Astrocyte (in vitro differentiated cells and primary cell): ENCODE data around the gene PCDHGA10. TPM values are rescaled to one million over a fixed set of nuclear protein-coding genes. Genes with fewer than 3 reads are reported as not detected.
"Not testable (repeated sequence)": the region's sequence is repeated elsewhere in the genome, so short reads cannot be mapped to it uniquely, and the experiment has no call there.

Experiments
- DNase-seq: peaks from one replicate; pipeline ENCODE4 v3.0.0-alpha.2; 2010; ENCODE audit warnings: low read depth
- FAIRE-seq: peaks from 2 replicates; lab custom pipeline; 2011; peaks lifted over from hg19 to GRCh38; lab: Jason Lieb, UNC
- H2AFZ ChIP-seq: 2 replicates; pipeline ENCODE4 v1.6.0; 2012; ENCODE audit warnings: low read depth, low read length, inconsistent platforms
- H3K27ac ChIP-seq: 2 replicates; pipeline ENCODE4 v1.5.1; 2011; ENCODE audit warnings: low read depth, low read length, inconsistent platforms
- H3K27me3 ChIP-seq: 2 replicates; pipeline ENCODE4 v1.6.0; 2011; ENCODE audit warnings: low read length, inconsistent platforms; ENCODE audit not compliant: insufficient read depth
- H3K36me3 ChIP-seq: 2 replicates; pipeline ENCODE4 v1.5.1; 2011; ENCODE audit warnings: low read length, inconsistent platforms; ENCODE audit not compliant: insufficient read depth
- H3K4me1 ChIP-seq: 2 replicates; pipeline ENCODE4 v1.5.1; 2011; ENCODE audit warnings: low read length, inconsistent platforms; ENCODE audit not compliant: insufficient read depth
- H3K4me2 ChIP-seq: 2 replicates; pipeline ENCODE4 v1.6.0; 2012; ENCODE audit warnings: low read length, inconsistent platforms
- H3K4me3 ChIP-seq: 2 replicates; pipeline ENCODE4 v1.5.1; 2011; ENCODE audit warnings: low read depth, mild to moderate bottlenecking, low read length, inconsistent platforms; ENCODE audit not compliant: insufficient read depth
- H3K79me2 ChIP-seq: 2 replicates; pipeline ENCODE4 v1.6.0; 2012; ENCODE audit warnings: mild to moderate bottlenecking, low read length, inconsistent platforms; ENCODE audit not compliant: insufficient read depth
- H3K9ac ChIP-seq: 2 replicates; pipeline ENCODE4 v1.6.0; 2012; ENCODE audit warnings: mild to moderate bottlenecking, low read length, inconsistent platforms
- H3K9me3 ChIP-seq: 2 replicates; pipeline ENCODE4 v1.5.1; 2012; ENCODE audit warnings: low read depth, mild to moderate bottlenecking, low read length, inconsistent platforms; ENCODE audit not compliant: insufficient read depth
- H4K20me1 ChIP-seq: 2 replicates; pipeline ENCODE4 v1.6.0; 2012; ENCODE audit warnings: low read length, inconsistent platforms; ENCODE audit not compliant: insufficient read depth
- H3K27ac Mint-ChIP-seq: one replicate; pipeline ENCODE4 v1.8.0; 2021; ENCODE audit warnings: mild to moderate bottlenecking, mixed read lengths; ENCODE audit not compliant: unreplicated experiment
- H3K27me3 Mint-ChIP-seq: one replicate; pipeline ENCODE4 v1.8.0; 2021; ENCODE audit warnings: low read depth, mixed read lengths; ENCODE audit not compliant: unreplicated experiment
- H3K36me3 Mint-ChIP-seq: one replicate; pipeline ENCODE4 v1.8.0; 2021; ENCODE audit warnings: low read depth, mixed read lengths; ENCODE audit not compliant: unreplicated experiment
- H3K4me1 Mint-ChIP-seq: one replicate; pipeline ENCODE4 v1.8.0; 2021; ENCODE audit warnings: low read depth, mixed read lengths; ENCODE audit not compliant: unreplicated experiment
- H3K4me3 Mint-ChIP-seq: one replicate; pipeline ENCODE4 v1.8.0; 2021; ENCODE audit warnings: mild to moderate bottlenecking, moderate library complexity, mixed read lengths; ENCODE audit not compliant: unreplicated experiment
- H3K9me3 Mint-ChIP-seq: one replicate; pipeline ENCODE4 v1.8.0; 2021; ENCODE audit warnings: mild to moderate bottlenecking, mixed read lengths; ENCODE audit not compliant: unreplicated experiment
- CTCF ChIP-seq: IDR thresholded peaks from 2 replicates; pipeline ENCODE4 v1.5.1; 2011; ENCODE audit warnings: low read depth, mild to moderate bottlenecking, inconsistent platforms, low read length, moderate library complexity; ENCODE audit not compliant: insufficient read depth
- EZH2 ChIP-seq: IDR thresholded peaks from 2 replicates; pipeline ENCODE4 v1.6.1; 2012; ENCODE audit warnings: mild to moderate bottlenecking, low read length, inconsistent platforms; ENCODE audit not compliant: insufficient read depth
- total RNA-seq: library from RNA; stranded (reverse); gene quantifications from 2 replicates; pipeline ENCODE4 v1.2.1, GENCODE V29; 2021

Gene PCDHGA10
- total RNA-seq, 1 donor from 2014 or later: 34.0 TPM

GRCh38 chr5:141431286-141431685 lies 18.5 kb downstream of the PCDHGA10 start:
- peaks cover 35% of the 10 kb centered on the region for H3K9me3 Mint-ChIP-seq
- peaks cover 54% of the 10 kb centered on the region for H3K36me3 Mint-ChIP-seq
- H3K9me3 ChIP-seq: peaks cover 38% of the 10 kb centered on the region

DNA sequence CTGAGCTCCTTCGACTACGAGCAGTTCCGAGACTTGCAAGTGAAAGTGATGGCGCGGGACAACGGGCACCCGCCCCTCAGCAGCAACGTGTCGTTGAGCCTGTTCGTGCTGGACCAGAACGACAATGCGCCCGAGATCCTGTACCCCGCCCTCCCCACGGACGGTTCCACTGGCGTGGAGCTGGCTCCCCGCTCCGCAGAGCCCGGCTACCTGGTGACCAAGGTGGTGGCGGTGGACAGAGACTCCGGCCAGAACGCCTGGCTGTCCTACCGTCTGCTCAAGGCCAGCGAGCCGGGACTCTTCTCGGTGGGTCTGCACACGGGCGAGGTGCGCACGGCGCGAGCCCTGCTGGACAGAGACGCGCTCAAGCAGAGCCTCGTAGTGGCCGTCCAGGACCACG lies 19.5 kb downstream of the PCDHGA10 start:
- not testable (repeated sequence) for H3K27ac ChIP-seq, H3K27ac Mint-ChIP-seq, H3K9ac ChIP-seq, DNase-seq, H3K4me3 ChIP-seq, H2AFZ ChIP-seq, H3K27me3 ChIP-seq, H3K79me2 ChIP-seq, H4K20me1 ChIP-seq, H3K4me3 Mint-ChIP-seq, H3K27me3 Mint-ChIP-seq, H3K4me1 ChIP-seq, H3K4me1 Mint-ChIP-seq, FAIRE-seq, H3K36me3 ChIP-seq
- Histone ChIP-seq H3K9me3 (peaks cover 30% of the 10 kb centered on the region), H3K4me2 (peak overlapping the region; percentile 6)
- Mint-ChIP-seq H3K9me3 (peaks cover 27% of the 10 kb centered on the region), H3K36me3 (peaks cover 44% of the 10 kb centered on the region)

More at GRCh38 chr5:141431286-141431685, 18.5 kb downstream of the PCDHGA10 start:
- no peak overlapping the region for H3K4me3 Mint-ChIP-seq
- Histone ChIP-seq H3K9ac (peak overlapping the region; percentile 56), H4K20me1 (no peaks in the 10 kb centered on the region), H3K36me3 (no peaks in the 10 kb centered on the region), H3K79me2 (peaks cover 8% of the 10 kb centered on the region), H3K4me1 (no peaks in the 10 kb centered on the region), H3K27me3 (no peaks in the 10 kb centered on the region), H3K4me2 (peak overlapping the region; percentile 70), H2AFZ (no peak overlapping the region), H3K27ac (no peak overlapping the region), H3K4me3 (peak overlapping the region; percentile 49)
- FAIRE-seq: no peak
- H3K4me1 Mint-ChIP-seq: no peaks in the 10 kb centered on the region
- DNase-seq: peak; percentile 34
- H3K27me3 Mint-ChIP-seq: no peaks in the 10 kb centered on the region
- no peak overlapping the region for H3K27ac Mint-ChIP-seq
- TF ChIP-seq CTCF (no peak), EZH2 (no peak)

DNA sequence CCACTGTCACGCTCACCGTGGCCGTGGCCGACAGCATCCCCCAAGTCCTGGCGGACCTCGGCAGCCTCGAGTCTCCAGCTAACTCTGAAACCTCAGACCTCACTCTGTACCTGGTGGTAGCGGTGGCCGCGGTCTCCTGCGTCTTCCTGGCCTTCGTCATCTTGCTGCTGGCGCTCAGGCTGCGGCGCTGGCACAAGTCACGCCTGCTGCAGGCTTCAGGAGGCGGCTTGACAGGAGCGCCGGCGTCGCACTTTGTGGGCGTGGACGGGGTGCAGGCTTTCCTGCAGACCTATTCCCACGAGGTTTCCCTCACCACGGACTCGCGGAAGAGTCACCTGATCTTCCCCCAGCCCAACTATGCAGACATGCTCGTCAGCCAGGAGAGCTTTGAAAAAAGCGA lies 19.9 kb downstream of the PCDHGA10 start:
- peaks cover 25% of the 10 kb centered on the region for H3K9me3 ChIP-seq
- H3K4me3 Mint-ChIP-seq, H3K4me3 ChIP-seq, H3K4me2 ChIP-seq, H3K4me1 ChIP-seq, FAIRE-seq, H3K27me3 Mint-ChIP-seq, H3K4me1 Mint-ChIP-seq, H3K79me2 ChIP-seq, H4K20me1 ChIP-seq, H3K27me3 ChIP-seq, DNase-seq, H2AFZ ChIP-seq, H3K27ac Mint-ChIP-seq, H3K9ac ChIP-seq, H3K27ac ChIP-seq, H3K36me3 ChIP-seq: not testable (repeated sequence)
- peaks cover 27% of the 10 kb centered on the region for H3K9me3 Mint-ChIP-seq
- peaks cover 41% of the 10 kb centered on the region for H3K36me3 Mint-ChIP-seq
